22Rv1 (cell line): Measurements from ENCODE around the gene C19orf44.

Experiments used
- CTCF ChIP-seq: fragments of 450-650 bp; IDR thresholded peaks from 2 replicates; pipeline ENCODE4 v1.5.1; 2017; ENCODE audit warnings: mild to moderate bottlenecking
- ZFX ChIP-seq: fragments of 450-650 bp; IDR thresholded peaks from 2 replicates; pipeline ENCODE4 v1.6.1; 2017; ENCODE audit warnings: antibody characterized with exemption, borderline replicate concordance

- TF ChIP-seq CTCF (no peak), ZFX (no peak)
Observed at GRCh38 chr19:16460454-16460853, 35.7 kb upstream of the C19orf44 start.
